Frontal cortex (tissue), 4 donors: ENCODE measurements around the gene LIAS. TPM values are rescaled to one million over a fixed set of nuclear protein-coding genes. Genes with fewer than 3 reads are reported as not detected.
"Not testable (repeated sequence)": the region's sequence is repeated elsewhere in the genome, so short reads cannot be mapped to it uniquely, and the experiment has no call there.

Source experiments
- DNase-seq, 2 donors: peaks; one replicate each; pipeline ENCODE4 v3.0.0; 2012; ENCODE audit warnings: low spot score in 2 of 2
- FAIRE-seq: peaks from 2 replicates; lab custom pipeline; 2012; peaks lifted over from hg19 to GRCh38; lab: Jason Lieb, UNC
- total RNA-seq: library from RNA; depleted of rRNA; stranded (reverse); fragments of >200 nt; gene quantifications from one replicate; pipeline ENCODE4 v1.2.3, GENCODE V29; 2014
- donor health status: control.
- donor health status: control.
- donor health status: control.

The LIAS gene
- 7.7 TPM for total RNA-seq

DNA sequence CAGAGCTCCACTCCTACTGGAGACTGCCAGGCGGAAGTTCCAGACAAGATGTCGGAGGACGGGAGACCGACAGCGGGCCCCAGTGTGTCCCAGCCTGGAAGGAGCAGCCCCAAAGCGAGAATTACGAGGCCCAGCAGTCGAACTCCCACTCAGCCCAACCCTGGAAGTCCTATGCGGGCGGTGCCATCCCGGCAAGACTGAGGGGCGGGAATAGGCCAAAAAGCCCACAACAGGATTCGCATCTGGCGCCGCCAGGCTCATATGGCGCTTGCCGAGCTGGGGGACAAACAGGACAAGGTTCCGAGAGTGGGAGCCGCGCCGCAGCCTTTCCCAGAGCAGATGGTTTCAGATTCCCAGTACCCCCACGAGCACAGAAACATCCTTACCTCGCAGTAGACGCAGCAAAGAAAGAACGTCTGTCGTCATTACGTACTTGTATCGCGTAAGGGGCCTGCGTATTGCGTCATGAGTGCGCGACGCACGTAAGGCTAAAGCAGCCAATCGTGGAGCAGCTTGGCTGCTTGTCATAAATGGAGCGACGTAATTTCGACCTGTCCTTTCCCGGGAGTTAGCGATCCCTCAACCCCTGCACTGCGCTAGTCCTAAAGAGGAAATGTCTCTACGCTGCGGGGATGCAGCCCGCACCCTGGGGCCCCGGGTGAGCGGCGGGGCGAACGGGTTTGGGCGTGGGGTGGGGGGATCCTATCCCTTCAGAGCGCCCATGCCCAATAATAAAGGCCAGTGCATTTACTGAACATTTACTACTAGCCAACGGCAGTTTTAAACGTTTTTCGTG lies at the start of gene LIAS, which contains the start of gene RPL9:
TSS of gene LIAS (plus strand) at position 552 of the 796 bp plus-strand sequence. CDS start at position 614, 62 bp downstream.
TSS of gene RPL9 (minus strand) at position 418 of the 796 bp plus-strand sequence. CDS start 483 bp downstream, outside the sequence.
- FAIRE-seq, result no peak
- DNase-seq, result peak; percentile 90 to 92

DNA sequence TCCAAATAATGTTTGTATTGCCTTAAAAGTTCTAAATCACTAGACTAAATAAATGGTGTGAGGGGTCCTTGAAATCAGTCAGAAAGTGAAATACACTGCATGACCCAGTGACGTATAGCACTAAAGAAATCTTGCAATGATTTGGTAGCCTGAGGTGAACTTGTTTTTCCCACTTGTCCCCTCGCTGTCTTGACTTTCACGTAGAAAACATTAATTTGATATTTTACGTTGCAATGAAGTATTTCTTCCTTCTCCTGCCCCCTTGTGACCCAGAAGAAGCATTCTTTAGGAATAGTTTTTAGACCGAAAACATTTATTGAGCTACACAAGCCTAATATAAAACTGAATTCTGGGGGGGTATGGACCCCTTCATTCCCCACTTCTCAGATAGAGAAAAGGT lies 48.4 kb upstream of the LIAS start:
- DNase-seq (no peak), FAIRE-seq (no peak)

DNA sequence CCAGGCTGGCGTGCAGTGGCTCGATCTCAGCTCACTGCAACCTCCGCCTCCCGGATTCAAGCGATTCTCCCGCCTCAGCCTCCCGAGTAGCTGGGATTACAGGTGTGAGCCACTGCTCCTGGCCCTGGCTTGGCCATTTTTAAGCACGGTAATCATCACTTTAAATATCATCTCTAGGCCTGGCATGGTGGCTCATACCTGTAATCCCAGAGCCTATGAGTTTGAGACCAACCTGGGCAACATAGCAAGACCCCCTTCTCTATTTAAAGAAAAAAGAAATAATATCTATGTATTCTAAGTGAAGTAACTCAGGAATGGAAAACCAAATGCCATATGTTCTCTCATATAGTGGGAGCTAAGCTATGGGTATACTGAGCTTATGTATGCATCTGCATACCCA lies 47.3 kb upstream of the LIAS start:
- not testable (repeated sequence) for FAIRE-seq, DNase-seq

DNA sequence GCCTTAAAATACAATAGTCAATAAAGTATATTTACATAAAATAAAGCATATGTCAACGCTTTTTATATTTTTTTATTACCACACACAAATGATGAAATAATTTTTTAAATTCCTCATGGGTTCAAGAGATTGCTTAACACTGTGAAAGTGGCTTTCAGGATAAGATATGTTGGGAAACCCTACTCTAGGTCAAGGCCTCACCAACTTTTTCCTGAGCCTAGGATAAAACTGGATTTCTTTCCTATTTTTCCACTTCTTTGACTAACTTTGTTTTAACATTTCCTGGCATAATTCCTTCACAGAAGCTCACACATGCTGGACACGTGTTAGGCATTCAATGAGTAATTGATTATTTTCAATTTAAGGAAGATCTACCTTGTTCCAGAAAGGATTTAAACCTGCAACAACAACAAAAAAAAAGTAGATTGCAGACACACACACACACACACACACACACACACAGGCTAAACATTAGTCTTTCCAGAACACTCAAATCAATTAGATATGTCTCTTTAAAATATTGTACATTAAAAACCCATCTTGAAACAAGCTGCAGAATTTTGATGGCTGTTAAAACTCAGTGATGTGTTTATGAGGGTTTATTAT lies 43.1 kb upstream of the LIAS start:
- DNase-seq (no peak), FAIRE-seq (no peak)

DNA sequence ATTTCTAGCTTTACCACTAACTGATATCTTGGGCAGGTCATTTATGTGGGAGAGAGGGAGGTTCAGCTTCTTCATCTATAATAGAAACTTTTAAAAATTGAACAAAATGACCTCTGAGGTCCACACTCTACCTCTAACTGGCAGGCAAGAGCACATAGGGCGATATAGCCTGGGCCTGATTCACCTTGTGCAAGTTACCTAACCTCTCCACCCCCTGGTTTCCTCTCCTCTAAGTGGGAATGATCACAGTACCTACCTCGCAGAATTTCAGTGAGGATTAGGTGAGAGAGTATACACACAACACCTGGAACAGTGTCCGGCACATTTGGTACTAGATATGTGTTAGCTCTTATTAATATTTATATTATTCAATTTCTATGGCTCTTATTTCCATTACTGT lies 36.6 kb upstream of the LIAS start:
- no peak for DNase-seq
- no peak for FAIRE-seq

DNA sequence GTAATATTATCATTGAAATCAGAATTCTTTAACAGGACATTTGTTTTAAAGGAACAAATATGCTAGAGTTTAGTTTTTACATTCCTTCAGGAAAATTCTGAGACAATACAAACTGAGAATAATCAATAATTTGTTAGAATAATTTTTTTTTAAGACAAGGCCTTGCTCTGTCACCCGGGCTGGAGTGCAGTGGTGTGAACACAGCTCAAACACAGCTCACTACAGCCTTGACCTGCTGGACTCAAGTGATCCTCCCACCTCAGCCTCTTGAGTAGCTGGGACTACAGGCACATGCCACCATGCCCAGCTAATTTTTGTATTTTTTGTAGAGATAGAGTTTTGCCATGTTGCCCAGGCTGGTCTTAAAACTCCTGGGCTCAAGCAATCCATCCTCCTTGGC lies 33.6 kb upstream of the LIAS start:
- FAIRE-seq, DNase-seq: not testable (repeated sequence)

DNA sequence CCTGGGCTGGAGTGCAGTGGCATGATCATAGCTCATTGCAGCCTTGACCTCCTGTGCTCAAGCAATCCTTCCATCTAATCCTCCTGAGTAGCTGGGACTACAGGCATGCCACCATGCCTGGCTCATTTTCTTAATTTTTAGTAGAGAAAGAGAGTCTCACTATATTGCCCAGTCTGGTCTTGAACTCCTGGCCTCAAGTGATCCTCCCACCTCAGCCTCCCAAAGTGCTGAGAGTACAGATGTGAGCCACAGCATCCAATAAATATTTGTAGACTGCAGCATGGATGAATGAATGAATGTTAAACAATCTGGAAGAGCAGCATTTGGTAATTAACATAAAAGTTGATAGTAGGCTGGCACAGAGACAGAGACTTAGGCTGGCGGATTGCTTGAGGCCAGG lies 32.1 kb upstream of the LIAS start:
- FAIRE-seq (no peak), DNase-seq (no peak)

DNA sequence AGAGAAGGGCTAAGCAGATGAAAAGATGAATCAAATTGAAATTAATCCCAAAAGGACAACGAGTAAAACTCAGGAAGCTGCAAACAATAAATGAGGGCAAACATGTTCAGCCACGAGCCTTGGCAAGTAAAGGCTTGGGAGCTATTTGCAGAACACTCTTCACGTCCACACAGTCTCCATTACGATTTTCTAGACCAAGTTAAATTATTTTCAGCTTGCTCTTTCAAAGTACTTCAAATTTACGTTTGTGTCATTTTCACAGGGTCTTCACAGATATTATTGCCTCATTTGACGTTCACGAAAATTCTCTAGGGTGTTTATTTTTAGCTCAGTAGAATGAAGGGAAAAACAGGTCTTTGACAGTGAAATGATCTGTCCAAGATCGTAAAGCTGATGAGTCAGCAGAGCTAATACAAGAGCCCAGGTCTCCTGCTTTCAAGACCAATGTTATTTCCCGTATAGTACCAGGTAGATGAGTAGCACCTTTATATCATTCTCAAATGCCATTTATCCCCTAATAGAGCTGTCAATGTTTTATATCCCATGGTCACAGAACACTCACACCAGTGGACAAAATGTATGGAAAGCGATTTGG lies 31.2 kb upstream of the LIAS start:
- FAIRE-seq (no peak), DNase-seq (no peak)

DNA sequence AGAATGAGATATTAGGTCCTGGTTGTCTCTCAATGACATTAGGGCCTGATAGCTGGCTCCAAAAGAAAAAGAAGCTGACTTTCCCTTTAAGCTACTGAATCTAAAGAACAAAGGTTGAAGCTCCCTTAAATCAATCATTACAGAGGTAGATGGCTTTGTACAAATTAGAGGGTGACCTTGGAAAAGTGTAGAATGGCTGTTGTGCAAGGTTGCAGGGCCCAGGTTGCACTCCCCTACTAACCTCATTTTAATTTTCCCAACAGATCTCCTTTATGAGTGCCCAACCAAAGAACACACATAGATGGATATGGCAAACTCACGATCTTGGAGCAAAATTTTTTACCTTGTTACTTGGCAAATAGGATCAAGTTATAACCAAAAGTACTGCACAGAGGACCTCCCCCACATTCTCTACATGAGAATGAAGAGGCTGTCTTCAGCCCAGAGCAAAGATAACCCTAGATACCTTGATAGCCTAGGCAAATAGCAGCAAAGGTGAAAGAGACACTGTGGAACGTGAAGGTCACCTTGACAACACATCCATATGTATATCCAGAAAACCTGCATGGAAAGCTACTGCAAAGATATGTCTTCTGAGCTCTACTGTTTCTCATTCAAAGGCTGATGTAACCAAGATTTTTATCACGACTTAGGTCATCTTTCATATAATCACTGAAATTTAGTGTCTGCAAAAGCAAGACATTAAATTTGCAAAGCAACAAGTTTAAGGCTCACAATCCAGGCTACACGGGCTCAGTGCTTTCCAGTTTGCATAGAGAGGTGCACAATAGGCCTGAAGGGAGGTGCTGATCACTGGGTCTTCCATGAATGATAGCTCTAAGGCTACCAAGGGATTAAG lies 29.2 kb upstream of the LIAS start:
- DNase-seq, result no peak
- FAIRE-seq, result no peak

DNA sequence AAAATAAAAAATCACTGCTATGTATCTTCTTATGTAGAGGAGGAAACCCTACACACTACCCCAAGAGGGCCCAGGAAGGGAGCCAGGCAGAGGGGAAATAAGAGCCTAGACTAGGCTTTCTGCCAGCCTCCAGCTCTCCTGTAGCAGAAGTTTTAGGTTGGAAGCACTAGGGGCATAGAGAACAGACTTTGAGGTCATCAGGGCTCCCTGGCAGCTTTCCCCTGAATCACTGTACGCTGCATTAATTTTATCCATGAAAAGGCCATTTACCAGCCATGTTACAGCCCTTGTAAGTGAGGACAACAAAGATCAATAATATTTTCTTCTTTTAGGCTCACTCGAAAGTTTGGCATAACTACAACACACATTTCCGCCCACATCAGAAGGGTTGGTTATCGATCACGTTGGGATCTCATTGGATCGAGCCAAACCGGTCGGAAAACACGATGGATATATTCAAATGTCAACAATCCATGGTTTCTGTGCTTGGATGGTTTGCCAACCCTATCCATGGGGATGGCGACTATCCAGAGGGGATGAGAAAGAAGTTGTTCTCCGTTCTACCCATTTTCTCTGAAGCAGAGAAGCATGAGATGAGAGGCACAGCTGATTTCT lies 24.9 kb upstream of the LIAS start:
- no peak for FAIRE-seq

DNA sequence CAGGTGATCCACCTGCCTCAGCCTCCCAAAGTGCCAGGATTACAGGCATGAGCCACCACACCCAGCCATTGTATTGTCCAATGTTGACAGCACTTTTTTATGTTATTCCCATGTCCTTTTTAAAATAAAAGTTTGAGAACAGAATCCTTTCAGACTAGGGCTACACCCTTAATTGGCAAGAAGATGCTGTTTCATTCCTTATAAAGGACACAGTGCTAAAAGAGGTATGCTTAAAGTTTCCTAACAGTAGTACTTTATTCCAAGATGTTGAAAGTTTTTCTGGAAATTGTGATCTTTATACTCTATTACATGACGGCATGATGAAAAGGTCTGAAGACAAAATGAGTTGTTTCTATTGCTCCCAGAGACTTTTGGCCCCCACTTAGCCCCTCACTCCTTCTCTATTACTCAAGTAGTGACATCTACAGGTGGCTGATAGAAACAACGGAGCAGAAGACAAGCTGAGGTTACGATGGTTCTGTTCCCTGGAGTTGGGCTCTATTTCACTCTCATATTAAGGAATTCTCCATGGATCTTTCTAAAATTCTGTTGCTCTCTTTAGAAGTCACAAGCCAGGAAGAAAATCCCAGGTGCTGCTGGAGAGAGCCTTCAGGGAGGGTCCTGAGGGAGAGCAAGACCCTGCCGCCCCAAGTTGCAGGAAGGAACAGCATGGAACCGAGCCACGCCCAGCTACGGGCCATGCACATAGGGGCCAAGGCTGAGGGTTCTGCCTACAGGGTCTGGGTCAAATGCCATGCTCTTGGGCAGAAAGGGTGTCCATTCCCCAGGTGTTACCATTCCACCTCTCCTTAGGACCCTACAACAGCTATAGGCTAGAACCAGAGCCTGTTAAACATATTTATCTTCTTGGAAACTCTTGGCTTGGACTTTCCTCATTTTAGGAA lies 22.9 kb upstream of the LIAS start:
- no peak for FAIRE-seq
- DNase-seq, result no peak

More for the DNA sequence above, 24.9 kb upstream of the LIAS start:
- DNase-seq, result no peak

DNA sequence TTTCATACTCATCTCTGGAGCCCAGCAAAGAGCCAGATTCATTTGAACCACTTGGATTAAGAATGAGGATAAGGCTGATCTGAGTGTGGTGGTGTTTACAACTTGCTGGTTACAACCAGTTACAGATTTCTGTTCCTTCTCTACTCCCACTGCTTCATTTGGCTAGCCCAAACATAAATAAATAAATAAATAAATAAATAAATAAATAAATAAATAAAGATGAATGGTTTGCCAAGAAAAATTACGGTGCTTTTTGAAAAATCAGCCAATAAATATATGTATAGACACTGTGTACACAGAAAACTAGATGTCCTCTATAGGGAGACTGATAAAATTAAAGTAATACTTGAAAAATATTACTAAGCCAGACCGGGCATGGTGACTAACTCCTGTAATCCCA lies 17.3 kb upstream of the LIAS start:
- DNase-seq (no peak), FAIRE-seq (no peak)

DNA sequence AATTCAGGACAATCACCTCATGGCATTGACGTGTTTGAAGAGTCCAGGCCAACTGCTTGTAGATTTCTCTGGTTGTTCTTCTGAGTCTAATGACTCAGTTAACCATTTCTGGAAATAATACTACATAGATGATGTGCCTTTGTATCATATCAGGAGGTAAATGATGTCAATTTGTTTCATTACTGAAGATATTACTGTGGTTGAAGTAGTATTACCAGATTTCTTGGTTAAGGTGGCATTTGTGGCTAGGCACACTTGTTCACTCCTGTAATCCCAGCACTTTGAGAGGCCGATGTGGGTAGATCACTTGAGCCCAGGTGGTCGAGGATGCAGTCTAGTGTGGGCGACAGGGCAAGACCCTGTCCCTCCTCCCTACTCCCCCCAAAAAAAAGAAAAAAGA lies 15.9 kb upstream of the LIAS start:
- no peak for DNase-seq
- no peak for FAIRE-seq

DNA sequence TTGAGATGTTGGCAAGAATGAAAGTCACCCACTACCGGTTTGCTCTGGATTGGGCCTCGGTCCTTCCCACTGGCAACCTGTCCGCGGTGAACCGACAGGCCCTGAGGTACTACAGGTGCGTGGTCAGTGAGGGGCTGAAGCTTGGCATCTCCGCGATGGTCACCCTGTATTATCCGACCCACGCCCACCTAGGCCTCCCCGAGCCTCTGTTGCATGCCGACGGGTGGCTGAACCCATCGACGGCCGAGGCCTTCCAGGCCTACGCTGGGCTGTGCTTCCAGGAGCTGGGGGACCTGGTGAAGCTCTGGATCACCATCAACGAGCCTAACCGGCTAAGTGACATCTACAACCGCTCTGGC lies 12.4 kb upstream of the LIAS start:
- FAIRE-seq (no peak), DNase-seq (no peak)

DNA sequence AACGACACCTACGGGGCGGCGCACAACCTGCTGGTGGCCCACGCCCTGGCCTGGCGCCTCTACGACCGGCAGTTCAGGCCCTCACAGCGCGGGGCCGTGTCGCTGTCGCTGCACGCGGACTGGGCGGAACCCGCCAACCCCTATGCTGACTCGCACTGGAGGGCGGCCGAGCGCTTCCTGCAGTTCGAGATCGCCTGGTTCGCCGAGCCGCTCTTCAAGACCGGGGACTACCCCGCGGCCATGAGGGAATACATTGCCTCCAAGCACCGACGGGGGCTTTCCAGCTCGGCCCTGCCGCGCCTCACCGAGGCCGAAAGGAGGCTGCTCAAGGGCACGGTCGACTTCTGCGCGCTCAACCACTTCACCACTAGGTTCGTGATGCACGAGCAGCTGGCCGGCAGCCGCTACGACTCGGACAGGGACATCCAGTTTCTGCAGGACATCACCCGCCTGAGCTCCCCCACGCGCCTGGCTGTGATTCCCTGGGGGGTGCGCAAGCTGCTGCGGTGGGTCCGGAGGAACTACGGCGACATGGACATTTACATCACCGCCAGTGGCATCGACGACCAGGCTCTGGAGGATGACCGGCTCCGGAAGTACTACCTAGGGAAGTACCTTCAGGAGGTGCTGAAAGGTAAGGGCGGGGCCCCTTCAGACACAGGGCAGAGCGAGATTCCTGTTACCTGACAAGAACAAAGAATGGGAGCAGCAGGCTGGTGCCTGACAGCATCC lies 11.8 kb upstream of the LIAS start:
- FAIRE-seq (no peak), DNase-seq (peak in 1 of 2 donors; percentile 40)

DNA sequence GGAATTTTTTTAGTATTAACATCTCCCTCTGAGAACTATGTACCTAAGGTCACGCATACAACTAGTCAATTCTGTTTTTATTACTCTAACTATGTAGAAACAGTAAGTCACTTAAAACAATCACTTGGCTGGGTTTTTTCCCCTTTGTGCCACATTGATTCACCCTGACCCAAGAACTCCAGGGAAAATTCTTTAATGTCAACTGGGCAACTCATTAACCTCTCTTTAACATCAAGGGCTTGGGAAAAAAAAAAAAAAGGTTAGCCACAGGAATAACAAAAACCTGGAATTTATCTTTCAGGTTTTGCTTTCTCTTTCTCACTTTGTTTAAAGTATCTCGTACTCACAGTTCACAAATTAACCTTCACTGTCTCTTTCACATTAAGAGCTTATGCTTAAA lies 8.2 kb upstream of the LIAS start:
- FAIRE-seq, result no peak
- DNase-seq, result no peak

DNA sequence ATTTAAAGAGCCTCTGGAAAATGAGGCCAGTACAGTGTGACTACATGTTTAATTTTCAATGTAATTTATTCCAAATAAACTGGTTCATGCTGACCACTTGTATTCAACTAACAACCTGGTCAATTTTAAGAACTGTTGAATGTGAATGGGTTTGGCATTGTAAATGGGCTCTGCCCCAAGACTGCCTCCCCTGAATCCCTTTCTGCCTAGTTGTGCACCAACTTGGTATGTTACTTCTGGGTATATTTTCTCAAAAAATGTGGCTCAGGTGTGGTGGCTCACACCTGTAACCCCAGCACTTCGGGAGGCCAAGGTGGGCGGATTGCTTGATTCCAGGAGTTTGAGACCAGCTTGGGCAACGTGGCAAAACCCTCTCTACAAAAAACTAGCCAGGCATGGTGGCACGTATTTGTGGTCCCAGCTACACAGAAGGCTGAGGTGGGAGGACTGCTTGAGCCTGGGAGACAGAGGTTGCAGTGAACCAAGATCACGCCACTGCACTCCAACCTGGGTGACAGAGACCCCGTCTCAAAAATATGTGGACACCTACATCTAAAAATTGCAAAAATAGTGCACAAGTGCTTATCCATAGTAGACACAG lies 7.3 kb upstream of the LIAS start:
- DNase-seq, result no peak
- FAIRE-seq, result no peak
